ENCODE measurements around the gene ANKK1. TPM values are rescaled to one million over a fixed set of nuclear protein-coding genes. Genes with fewer than 3 reads are reported as not detected.

Gene ANKK1
- total and polyA plus RNA-seq, 2 of the 8 experiments (the other 6 are each of a cell fraction or from before 2014, with no cell fraction given), result 0.11 TPM; not detected in 1

- Histone ChIP-seq H2BK5ac (ENCODE audit: low read depth, low read length) (no peak overlapping the region; the same call in 1 of the 2 replicates), H3K4me1 (replicated peaks in 1 of 4; ENCODE audit: control insufficient read depth in 3 of 4, insufficient read depth in 4 of 4, low read length in 3 of 4) (no peaks in the 10 kb centered on the region), H2BK12ac (ENCODE audit: low read depth, low read length) (no peak overlapping the region), H3K56ac (replicated peaks; ENCODE audit: insufficient read length, low read depth, low read length) (no peak overlapping the region), H2BK20ac (ENCODE audit: low read length) (no peak overlapping the region), H3K27me3 (replicated peaks in 1 of 4; ENCODE audit: control insufficient read depth in 3 of 4, extremely low read depth in 1 of 4, insufficient read depth in 3 of 4, low read length in 3 of 4) (no peaks in the 10 kb centered on the region), H2BK120ac (replicated peaks; ENCODE audit: low read depth, low read length) (no peak overlapping the region), H3K23me2 (ENCODE audit: low read depth, low read length) (no peaks in the 10 kb centered on the region; the same call in 1 of the 2 replicates), H2AK5ac (ENCODE audit: low read depth, low read length) (no peak overlapping the region), H3K18ac (ENCODE audit: extremely low read depth, low read length) (no peak overlapping the region), H3K79me2 (ENCODE audit: control insufficient read depth in 1 of 2, insufficient read depth in 2 of 2, low read length in 2 of 2) (no peaks in the 10 kb centered on the region), H4K8ac (ENCODE audit: extremely low read depth, insufficient read depth, low read length) (no peak overlapping the region), H3K14ac (ENCODE audit: insufficient read length) (no peak overlapping the region), H4K20me1 (replicated peaks in 1 of 2; ENCODE audit: control insufficient read depth in 1 of 2, insufficient read depth in 2 of 2, low read length in 2 of 2) (no peaks in the 10 kb centered on the region), H3K4me2 (ENCODE audit: insufficient read depth in 1 of 2, low read depth in 2 of 2, low read length in 2 of 2) (no peak overlapping the region), H3K4ac (replicated peaks; ENCODE audit: insufficient read length, low read depth, low read length) (no peak overlapping the region), H3K4me3 (ENCODE audit: extremely low read depth in 1 of 4, insufficient read depth in 2 of 4, low read depth in 3 of 4, low read length in 4 of 4) (no peak overlapping the region), H2BK15ac (ENCODE audit: low read length) (no peak overlapping the region), H3K9ac (replicated peaks in 1 of 4; ENCODE audit: extremely low read depth in 1 of 4, low read depth in 3 of 4, low read length in 3 of 4) (no peak overlapping the region), H3K79me1 (ENCODE audit: low read depth, low read length) (no peaks in the 10 kb centered on the region), H3K23ac (ENCODE audit: insufficient read length) (no peak overlapping the region), H3K36me3 (ENCODE audit: control insufficient read depth in 2 of 4, insufficient read depth in 4 of 4, low read length in 3 of 4) (no peaks in the 10 kb centered on the region), H3K27ac (ENCODE audit: low read depth, low read length) (no peak overlapping the region), H2AFZ (ENCODE audit: low read length) (no peak overlapping the region), H4K5ac (ENCODE audit: insufficient read length, low read depth, low read length) (no peak overlapping the region), H3K9me3 (ENCODE audit: insufficient read depth in 2 of 2, low read depth in 1 of 2, low read length in 1 of 2) (no peaks in the 10 kb centered on the region), H4K91ac (replicated peaks; ENCODE audit: insufficient read length, low read length) (peak overlapping the region; percentile 31)
- no peak for FAIRE-seq
- 87% methylated on average over 21 of the region's 21 CpGs; no CpG with 5 or more reads in 1 of the 2 experiments for WGBS, 2 experiments (ENCODE audit: extremely low coverage in 1 of 2, insufficient coverage in 1 of 2, insufficient read length in 1 of 2, insufficient replicate concordance in 2 of 2, low coverage in 1 of 2, low lambda C conversion rate in 2 of 2, missing lambda C conversion rate in 1 of 2)
- no peak for TF ChIP-seq JUN (IDR thresholded peaks at IDR 0.05; ENCODE audit: low read depth, low read length)
- ChIA-PET CTCF (ENCODE audit: partially characterized antibody) (no interaction called here), POLR2A (ENCODE audit: partially characterized antibody) (no interaction called here)
- DNase-seq (ENCODE audit: low read depth in 1 of 2, low spot score in 2 of 2), result no peak
Measured at GRCh38 chr11:113410414-113411135, 23.0 kb downstream of the ANKK1 start.
